NT2/D1 (cell line): ENCODE data around the gene KCNMB4.

ENCODE experiments used
- SUZ12 ChIP-seq: IDR thresholded peaks from 2 replicates; pipeline ENCODE4 v1.6.1; 2011; ENCODE audit not compliant: insufficient read length, insufficient read depth; ENCODE audit errors: extremely low read depth
- YY1 ChIP-seq: IDR thresholded peaks from 2 replicates; pipeline ENCODE4 v1.6.1; 2011; ENCODE audit not compliant: insufficient read length, insufficient read depth
- ZNF274 ChIP-seq: IDR thresholded peaks from 2 replicates; pipeline ENCODE4 v1.6.1; 2011; ENCODE audit warnings: mild to moderate bottlenecking, low read depth, low read length

DNA sequence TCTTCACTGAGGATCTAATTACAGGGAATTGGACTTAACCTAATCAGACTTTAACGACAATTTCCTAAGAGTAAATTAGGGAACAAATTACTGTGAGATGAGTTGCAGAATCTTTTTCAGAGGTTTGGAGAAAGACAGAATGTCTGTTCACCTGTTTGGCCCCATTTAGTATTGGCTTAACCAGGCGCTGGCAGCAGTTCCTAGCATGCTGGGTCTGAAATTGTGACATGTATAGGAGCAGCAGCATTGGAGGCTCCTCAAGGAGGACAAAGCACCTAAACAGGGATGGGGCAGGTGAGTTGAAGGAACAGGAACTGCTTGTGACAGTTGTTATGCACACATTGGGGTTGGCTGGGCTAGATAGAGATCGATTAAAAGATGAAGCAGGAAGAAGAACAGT lies 51.0 kb downstream of the KCNMB4 start:
- TF ChIP-seq ZNF274, result no peak
- no peak for TF ChIP-seq YY1
- TF ChIP-seq SUZ12, result no peak
